ENCODE results near the gene CNDP2.
"Not testable (repeated sequence)": the region's sequence is repeated elsewhere in the genome, so short reads cannot be mapped to it uniquely, and the experiment has no call there.

CNDP2 gene

GRCh38 chr18:74540652-74541421 is 44.7 kb downstream of the CNDP2 start:
- no peak for DNase-seq

DNA sequence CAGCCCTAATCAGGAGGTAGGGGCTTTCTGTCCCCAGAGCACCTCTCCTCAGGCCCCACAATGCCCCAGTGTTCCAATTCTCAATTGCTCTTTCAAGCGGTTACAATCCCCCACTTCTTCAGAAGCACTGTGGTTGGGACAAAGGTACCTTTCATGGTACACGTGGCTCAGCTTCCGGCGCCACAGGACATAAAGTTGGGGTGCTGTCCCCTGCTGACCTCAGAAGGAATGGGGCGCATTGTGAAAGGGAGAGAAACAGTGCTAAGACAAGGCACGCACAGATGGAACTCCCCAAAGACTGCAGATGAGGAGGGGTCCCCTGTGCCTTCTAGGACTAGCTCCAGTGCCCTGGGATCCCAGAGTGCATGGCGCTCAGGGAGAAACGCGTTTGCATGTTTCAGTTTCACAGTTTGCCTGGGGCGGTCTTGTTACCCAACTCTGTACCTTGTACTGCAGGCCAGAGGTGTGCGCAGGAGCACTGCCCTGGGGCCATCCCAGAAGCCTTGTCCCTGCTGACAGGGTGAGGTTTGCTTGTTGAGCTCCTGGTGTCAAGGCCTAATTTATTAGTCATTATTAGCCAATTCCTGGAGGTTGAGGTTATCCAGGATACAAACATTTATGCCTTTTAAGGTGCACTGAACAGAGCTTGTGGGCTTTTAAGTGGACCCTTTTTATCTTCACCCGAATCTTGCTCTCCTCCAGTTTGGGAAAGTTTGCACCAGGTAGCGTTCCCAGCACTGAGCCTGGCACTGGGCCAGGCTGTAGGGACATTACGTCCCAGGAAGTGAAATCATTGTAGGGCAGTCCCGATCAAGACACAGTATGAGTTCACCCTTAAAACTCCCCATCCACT is 45.8 kb downstream of the CNDP2 start:
- no peak for DNase-seq

DNA sequence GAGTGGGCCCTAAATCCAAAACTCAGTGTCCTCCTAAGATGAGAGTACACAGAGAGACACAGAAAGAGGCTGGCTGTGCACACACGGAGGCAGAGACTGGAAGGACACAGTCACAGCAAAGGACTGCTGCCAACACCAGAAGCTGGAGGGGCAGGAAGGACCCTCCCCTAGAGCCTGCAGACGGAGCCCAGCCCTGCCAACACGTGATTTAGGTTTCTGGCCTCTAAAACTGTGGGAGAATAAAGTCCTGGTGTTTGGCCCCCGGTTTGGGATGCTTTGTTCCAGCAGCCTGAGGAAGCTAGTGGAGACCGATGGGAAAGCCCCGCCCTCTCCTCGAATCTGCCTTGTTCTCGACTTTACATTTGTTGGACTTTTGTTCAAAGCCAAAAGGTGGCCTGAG is 48.7 kb downstream of the CNDP2 start:
- DNase-seq, result no peak

DNA sequence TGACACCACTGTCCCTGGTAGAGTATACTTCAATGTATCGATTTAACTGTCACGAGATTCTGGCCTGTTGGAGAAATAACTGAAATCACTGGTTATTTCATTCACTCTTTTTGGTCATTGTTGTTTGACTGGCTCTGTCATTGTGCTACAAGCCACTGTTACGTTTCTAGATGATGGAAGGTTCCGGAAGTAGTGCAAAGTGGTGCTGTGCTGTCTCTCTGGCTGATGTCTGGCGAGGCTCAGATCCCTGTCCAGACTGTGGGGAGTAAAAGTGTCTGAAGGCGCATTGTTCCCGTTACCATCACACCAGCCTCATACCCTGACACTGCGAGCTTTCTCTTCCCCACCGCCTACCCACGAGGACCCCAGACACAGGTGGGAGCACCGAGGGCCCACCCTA is 49.8 kb downstream of the CNDP2 start:
- DNase-seq, result no peak

GRCh38 chr18:74546751-74547530 is 50.8 kb downstream of the CNDP2 start:
- no peak for DNase-seq

DNA sequence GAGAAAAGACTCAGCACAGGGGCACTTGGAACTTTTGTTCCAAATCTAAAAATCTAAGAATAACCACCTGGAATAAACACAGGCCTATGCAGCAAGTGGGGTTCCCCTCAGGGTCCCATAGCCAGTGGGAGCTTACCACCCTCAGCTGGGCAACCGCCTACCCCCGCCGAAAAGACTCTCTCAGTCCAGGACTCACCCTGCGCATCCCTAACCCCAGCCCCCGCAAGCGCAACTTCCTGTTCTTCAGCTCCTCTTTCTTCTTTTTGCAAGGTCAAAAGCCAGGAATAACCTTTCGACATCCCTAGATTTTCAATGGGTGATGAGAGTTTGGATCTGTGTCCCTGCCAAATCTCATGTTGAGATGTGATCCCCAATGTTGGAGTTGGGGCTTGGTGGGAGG is 51.7 kb downstream of the CNDP2 start:
- no peak for DNase-seq

DNA sequence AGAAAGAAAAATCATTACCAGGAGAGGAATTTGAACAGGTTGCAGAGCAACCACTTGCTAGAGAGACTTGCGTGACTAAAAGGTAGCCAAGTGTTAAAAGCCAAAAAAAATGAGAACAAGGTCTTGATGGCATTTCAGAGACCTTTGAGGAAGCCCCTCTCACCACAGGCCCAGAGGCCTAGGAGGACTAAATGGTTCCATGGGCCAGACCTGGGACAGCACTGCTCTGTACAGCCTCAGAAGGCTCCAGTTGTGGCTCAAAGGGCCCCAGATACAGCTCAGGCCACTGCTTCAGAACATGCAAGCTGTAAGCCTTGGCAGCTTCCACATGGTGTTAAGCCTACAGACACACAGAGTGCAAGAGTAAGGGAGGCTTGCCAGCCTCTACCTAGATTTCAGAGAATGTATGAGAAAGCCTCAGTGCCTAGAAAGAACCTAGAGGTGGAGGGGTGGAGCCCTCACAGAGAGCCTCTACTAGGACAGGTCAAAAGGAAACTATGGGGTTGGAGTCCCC is 53.5 kb downstream of the CNDP2 start:
- no peak for DNase-seq

DNA sequence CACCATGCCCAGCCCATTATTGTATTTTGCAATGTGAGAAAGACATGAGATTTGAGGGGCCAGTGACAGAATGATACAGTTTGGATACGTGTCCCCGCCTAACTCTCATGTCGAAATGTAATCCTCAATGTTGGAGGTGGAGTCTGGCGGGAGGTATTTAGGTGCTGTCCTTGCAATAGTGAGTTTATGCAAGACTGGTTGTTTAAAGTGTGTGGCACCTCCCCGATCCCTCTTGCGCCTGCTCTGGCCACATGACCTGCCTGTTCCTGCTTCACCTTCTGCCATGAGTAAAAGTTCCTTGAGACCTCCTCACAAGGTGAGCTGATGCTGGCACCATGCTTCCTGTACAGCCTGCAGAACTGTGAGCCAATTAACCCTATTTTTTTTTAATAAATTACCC is 54.7 kb downstream of the CNDP2 start:
- DNase-seq, result no peak

DNA sequence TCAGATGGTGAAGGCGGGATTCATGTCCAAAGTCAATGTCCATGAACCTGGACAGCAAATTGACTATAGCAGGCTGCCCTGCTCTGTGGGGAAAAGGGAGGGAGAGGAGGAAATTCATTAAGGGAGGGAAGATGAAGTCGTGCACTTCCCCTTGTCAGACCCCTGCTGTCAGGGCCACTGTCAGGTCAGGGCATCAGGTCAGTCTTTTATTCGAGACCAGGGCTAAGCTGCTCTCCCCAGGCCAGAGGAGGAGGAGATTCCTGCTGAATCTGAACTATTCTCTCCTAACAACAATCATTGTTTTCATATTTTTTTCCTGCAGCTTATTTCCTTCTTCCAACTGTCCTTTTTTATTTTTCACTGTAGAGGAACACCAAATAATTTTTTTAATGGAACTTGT is 55.3 kb downstream of the CNDP2 start:
- DNase-seq, result no peak

- no peak for DNase-seq
Observed at GRCh38 chr18:74551936-74552555, 55.9 kb downstream of the CNDP2 start.

DNA sequence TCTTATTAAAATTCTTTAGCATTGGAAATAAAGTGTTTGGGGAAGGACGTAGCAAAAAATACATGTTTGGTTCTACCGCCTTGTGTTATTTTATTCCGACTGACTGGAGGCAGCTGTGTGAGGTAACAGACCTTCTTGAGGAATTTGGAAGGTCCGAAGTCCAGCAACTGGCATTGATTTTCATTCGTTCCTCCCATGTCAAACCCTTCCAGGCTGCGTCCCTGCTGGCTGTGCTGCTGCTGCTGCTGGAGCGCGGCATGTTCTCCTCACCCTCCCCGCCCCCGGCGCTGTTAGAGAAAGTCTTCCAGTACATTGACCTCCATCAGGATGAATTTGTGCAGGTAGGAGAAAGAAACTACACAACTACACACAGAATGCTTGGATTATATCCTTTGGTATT is 60.0 kb downstream of the CNDP2 start:
- DNase-seq, result no peak

DNA sequence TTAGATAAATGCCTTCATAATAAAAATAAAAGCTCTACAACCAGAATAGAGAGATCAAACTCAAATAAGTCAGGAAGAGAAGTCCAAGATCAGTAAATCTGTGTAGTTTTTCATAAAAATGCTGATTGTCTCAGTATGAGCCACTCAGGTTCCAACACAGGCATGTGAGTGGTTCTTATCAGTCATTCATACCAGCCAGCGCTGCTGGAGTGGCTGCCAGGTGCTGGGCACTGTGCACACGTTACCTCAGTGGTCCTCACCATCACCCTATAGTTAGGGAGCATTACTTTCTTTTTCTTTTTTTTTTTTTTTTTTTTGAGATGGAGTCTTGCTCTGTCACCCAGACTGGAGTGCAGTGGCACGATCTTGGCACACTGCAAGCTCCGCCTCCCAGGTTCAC is 61.9 kb downstream of the CNDP2 start:
- no peak for DNase-seq

- no peak for DNase-seq
Observed at GRCh38 chr18:74562131-74562730, 66.1 kb downstream of the CNDP2 start.

DNA sequence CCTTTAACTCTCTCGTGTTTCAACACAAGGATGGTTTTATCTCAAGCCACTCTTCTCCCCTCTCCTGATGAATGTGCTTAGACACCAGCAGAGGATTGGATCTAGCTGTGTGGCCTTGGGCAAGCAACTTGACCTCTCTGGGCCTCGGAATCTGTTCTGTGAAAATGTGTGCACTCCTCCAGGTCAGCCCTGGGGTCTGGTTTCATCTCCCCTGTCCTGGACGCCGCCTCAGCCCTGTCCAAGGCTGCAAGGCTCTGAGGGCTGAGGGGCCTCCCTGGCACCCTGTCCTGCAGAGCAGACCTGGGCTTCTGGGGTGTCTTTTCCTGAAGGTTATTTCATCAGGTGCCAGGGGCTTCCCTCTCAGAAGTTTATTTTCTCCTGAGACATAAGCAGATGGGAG is 66.6 kb downstream of the CNDP2 start:
- no peak for DNase-seq

DNA sequence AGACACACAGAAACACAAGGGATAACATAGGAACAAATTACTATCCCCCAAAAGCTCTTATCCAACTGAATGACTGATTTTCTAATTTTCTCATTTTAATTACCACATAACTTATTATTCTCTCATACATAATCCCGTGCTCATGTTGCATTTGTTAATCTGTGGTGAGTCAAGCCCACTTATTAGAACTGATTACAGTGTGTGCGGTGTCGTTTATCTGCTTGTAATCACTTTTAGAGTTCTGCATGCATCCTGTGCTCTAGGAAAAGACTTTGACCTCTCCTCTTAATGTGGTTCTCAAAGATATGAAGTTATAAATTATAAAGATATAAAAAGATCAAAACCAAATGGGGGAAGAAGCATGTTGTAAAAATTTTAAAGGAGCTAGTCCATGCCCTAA is 67.8 kb downstream of the CNDP2 start:
- no peak for DNase-seq

- DNase-seq, result not testable (repeated sequence)
Observed at GRCh38 chr18:74565164-74565563, 69.0 kb downstream of the CNDP2 start.

GRCh38 chr18:74565993-74566392 is 69.8 kb downstream of the CNDP2 start:
- DNase-seq, result not testable (repeated sequence)

- DNase-seq, result no peak
Observed at GRCh38 chr18:74567822-74568221, 71.7 kb downstream of the CNDP2 start.

DNA sequence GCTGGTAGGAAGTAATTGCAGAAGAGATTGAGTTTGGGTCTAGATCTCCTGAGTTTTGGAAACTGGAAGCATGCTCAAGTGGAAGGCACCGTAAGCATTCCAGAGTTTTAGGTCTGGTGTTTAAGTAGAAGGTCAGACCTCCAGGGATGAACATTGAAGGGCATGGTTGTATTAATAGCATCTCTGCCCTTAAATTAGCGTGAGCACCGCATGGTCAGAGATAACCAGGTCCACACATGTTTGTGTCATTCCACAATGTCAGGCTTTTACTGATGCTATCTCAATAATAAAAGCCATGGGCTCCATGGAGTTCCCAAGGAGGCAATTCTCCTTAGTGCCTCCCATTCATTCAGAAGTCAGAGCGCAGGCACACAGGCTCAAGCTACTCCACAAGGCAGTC is 73.2 kb downstream of the CNDP2 start:
- no peak for DNase-seq

GRCh38 chr18:74570266-74570665 is 74.1 kb downstream of the CNDP2 start:
- no peak for DNase-seq

- no peak for DNase-seq
Observed at GRCh38 chr18:74571895-74572680, 75.9 kb downstream of the CNDP2 start.

Data from activated gamma-delta T cell (primary cell).